ENCODE results near the gene CCNG1. TPM values are rescaled to one million over a fixed set of nuclear protein-coding genes. Genes with fewer than 3 reads are reported as not detected.
A peak's percentile ranks its signal among the peaks of the same experiment; 100 is the strongest.

The CCNG1 gene
- total and polyA plus RNA-seq, 9 of the 15 experiments (the other 6 are each of a cell fraction or from before 2014, with no cell fraction given): 121 to 293 (median 245) TPM

DNA sequence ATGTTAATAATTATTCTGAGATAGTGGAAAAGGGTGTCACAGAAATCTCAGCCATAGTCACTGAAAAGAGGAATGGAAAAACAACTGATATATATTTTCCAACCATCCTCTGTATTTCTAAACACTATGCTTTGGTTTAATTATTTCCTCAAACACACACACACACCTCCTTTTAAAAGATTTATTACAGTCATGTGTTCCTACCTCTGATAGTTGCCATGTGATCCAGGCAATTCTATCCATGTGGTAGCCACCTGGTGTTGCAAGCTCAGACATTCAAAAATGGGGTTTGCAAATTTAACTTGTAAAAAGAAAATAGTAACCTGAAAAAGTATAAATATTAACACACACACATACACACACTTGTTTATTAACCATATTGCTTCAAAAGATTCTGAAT is 40.0 kb upstream of the CCNG1 start:
- Histone ChIP-seq H3K4me1 (replicated peaks in 1 of 2; ENCODE audit: control insufficient read depth in 2 of 2, insufficient read depth in 2 of 2, low read length in 2 of 2) (no peaks in the 10 kb centered on the region), H3K27ac (ENCODE audit: extremely low read depth, low read depth, low read length) (no peak overlapping the region), H3K36me3 (ENCODE audit: control insufficient read depth, insufficient read depth, low read length) (no peaks in the 10 kb centered on the region), H3K9me1 (ENCODE audit: control insufficient read depth, insufficient read depth, low read length) (no peaks in the 10 kb centered on the region), H2AFZ (ENCODE audit: low read depth, low read length) (no peak overlapping the region), H3K79me2 (ENCODE audit: control insufficient read depth, insufficient read depth, low read length) (no peaks in the 10 kb centered on the region), H3K27me3 (ENCODE audit: control insufficient read depth in 2 of 2, insufficient read depth in 2 of 2, low read length in 2 of 2) (no peaks in the 10 kb centered on the region), H3K9ac (ENCODE audit: insufficient read depth in 1 of 2, low read depth in 2 of 2, low read length in 2 of 2) (no peak overlapping the region), H3K4me2 (ENCODE audit: insufficient read depth, low read length) (no peak overlapping the region), H3K4me3 (no peak overlapping the region), H3K9me3 (replicated peaks; ENCODE audit: control insufficient read depth, insufficient read depth, low read depth, low read length) (no peaks in the 10 kb centered on the region), H4K20me1 (replicated peaks; ENCODE audit: control insufficient read depth, insufficient read depth, low read length) (no peaks in the 10 kb centered on the region)
- intact Hi-C loops (cut with micrococcal nuclease): no loop called here
- DNase-seq (ENCODE audit: extremely low read depth in 1 of 4, low spot score in 3 of 4) (no peak), ATAC-seq (no peak), FAIRE-seq (no peak)
- no TSS peak for BruUV-seq (replicated peaks)
- in situ Hi-C loops (cut with MboI): no loop called here
- TF ChIP-seq FOXA1 (IDR thresholded peaks at IDR 0.05; ENCODE audit: borderline replicate concordance) (no peak), RCOR1 (IDR thresholded peaks at IDR 0.05; ENCODE audit: borderline replicate concordance in 1 of 2, low read depth in 2 of 2, low read length in 2 of 2) (no peak)
- ChIA-PET CTCF (ENCODE audit: low intra/inter-chr PET ratio) (no interaction called here), POLR2A (no interaction called here)

DNA sequence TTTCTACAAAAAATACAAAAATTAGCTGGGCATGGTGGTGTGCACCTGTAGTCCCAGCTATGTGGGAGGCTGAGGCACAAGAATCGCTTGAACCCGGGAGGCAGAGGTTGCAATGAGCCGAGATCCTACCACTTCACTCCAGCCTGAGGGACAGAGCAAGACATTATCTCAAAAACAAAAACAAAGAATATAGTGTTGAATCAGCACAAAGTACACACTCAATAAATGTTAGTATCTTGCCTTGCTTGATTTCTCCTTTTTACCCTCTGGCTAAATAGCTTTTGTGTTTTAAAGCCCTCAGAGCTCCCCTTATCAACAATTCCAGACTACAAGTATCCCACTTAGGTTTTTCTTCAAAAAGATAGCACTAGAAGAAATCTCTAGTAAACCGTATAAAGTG is 37.5 kb upstream of the CCNG1 start:
- ChIA-PET CTCF (ENCODE audit: low intra/inter-chr PET ratio) (no interaction called here), POLR2A (no interaction called here)
- Histone ChIP-seq H3K36me3 (ENCODE audit: control insufficient read depth, insufficient read depth, low read length) (no peaks in the 10 kb centered on the region), H3K27me3 (ENCODE audit: control insufficient read depth in 2 of 2, insufficient read depth in 2 of 2, low read length in 2 of 2) (no peaks in the 10 kb centered on the region), H3K9me1 (ENCODE audit: control insufficient read depth, insufficient read depth, low read length) (no peaks in the 10 kb centered on the region), H3K79me2 (ENCODE audit: control insufficient read depth, insufficient read depth, low read length) (no peaks in the 10 kb centered on the region), H3K27ac (ENCODE audit: extremely low read depth, low read depth, low read length) (no peak overlapping the region), H3K9me3 (replicated peaks; ENCODE audit: control insufficient read depth, insufficient read depth, low read depth, low read length) (no peaks in the 10 kb centered on the region), H4K20me1 (replicated peaks; ENCODE audit: control insufficient read depth, insufficient read depth, low read length) (no peaks in the 10 kb centered on the region), H2AFZ (ENCODE audit: low read depth, low read length) (no peak overlapping the region), H3K9ac (ENCODE audit: insufficient read depth in 1 of 2, low read depth in 2 of 2, low read length in 2 of 2) (no peak overlapping the region), H3K4me2 (ENCODE audit: insufficient read depth, low read length) (no peak overlapping the region), H3K4me3 (no peak overlapping the region), H3K4me1 (replicated peaks in 1 of 2; ENCODE audit: control insufficient read depth in 2 of 2, insufficient read depth in 2 of 2, low read length in 2 of 2) (no peaks in the 10 kb centered on the region)
- 28% methylated on average over 4 of the region's 4 CpGs for WGBS (ENCODE audit: insufficient coverage, low coverage, missing lambda C conversion rate)
- no peak for TF ChIP-seq ILF3 (IDR thresholded peaks at IDR 0.05; ENCODE audit: borderline replicate concordance)
- no peak for TF ChIP-seq U2AF1 (optimal IDR thresholded peaks at IDR 0.05; ENCODE audit: low read depth, low read length)
- no peak for TF ChIP-seq ADNP (tag; IDR thresholded peaks at IDR 0.05)
- TF ChIP-seq, protein P1, sequence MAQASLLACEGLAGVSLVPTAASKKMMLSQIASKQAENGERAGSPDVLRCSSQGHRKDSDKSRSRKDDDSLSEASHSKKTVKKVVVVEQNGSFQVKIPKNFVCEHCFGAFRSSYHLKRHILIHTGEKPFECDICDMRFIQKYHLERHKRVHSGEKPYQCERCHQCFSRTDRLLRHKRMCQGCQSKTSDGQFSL (CRISPR knock-in tag; IDR thresholded peaks at IDR 0.05): no peak
- TF ChIP-seq, protein P1 (tag; IDR thresholded peaks at IDR 0.05): no peak
- TF ChIP-seq, protein P2, sequence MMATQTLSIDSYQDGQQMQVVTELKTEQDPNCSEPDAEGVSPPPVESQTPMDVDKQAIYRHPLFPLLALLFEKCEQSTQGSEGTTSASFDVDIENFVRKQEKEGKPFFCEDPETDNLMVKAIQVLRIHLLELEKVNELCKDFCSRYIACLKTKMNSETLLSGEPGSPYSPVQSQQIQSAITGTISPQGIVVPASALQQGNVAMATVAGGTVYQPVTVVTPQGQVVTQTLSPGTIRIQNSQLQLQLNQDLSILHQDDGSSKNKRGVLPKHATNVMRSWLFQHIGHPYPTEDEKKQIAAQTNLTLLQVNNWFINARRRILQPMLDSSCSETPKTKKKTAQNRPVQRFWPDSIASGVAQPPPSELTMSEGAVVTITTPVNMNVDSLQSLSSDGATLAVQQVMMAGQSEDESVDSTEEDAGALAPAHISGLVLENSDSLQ (IDR thresholded peaks at IDR 0.05): no peak
- TF ChIP-seq ZNF316 (IDR thresholded peaks at IDR 0.05): peak; percentile 79
- TF ChIP-seq C11orf30 (IDR thresholded peaks at IDR 0.05; ENCODE audit: low read depth): 0 out of 2 replicates have a peak, but pooled peaks have one; percentile 34
- TF ChIP-seq, protein P3, sequence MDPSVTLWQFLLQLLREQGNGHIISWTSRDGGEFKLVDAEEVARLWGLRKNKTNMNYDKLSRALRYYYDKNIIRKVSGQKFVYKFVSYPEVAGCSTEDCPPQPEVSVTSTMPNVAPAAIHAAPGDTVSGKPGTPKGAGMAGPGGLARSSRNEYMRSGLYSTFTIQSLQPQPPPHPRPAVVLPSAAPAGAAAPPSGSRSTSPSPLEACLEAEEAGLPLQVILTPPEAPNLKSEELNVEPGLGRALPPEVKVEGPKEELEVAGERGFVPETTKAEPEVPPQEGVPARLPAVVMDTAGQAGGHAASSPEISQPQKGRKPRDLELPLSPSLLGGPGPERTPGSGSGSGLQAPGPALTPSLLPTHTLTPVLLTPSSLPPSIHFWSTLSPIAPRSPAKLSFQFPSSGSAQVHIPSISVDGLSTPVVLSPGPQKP (CRISPR knock-in tag; IDR thresholded peaks at IDR 0.05): no peak
- TF ChIP-seq MAFF (IDR thresholded peaks at IDR 0.05; ENCODE audit: low read length): 0 out of 2 replicates have a peak, but pooled peaks have one; percentile 13
- FAIRE-seq (no peak), ATAC-seq (no peak), DNase-seq (ENCODE audit: extremely low read depth in 1 of 4, low spot score in 3 of 4) (no peak)
- no TSS peak for BruUV-seq (replicated peaks)
- in situ Hi-C loops (cut with MboI) (no loop called here), intact Hi-C loops (cut with micrococcal nuclease) (loop anchor here (10.0 kb wide), 1 partner anchor 1855 kb away; the partner anchor contains the start of gene GABRB2)
